MCF 10A (cell line): ENCODE results near the gene PGGHG. TPM values are rescaled to one million over a fixed set of nuclear protein-coding genes. Genes with fewer than 3 reads are reported as not detected.

Experiments used
- BruUV-seq: library from RNA; stranded (reverse); fragments of 400-500 nt; replicated peaks from 2 replicates; lab custom pipeline; 2021; lab: Mats Ljungman, UMichigan
- CTCF ChIA-PET: fragments of 300-600 bp; sonication (Branson Sonifier 250); formaldehyde crosslinking; extraction: SDS; loops from one replicate; lab custom pipeline; 2021; ENCODE audit warnings: antibody characterized with exemption, inconsistent platforms; lab: Yijun Ruan, JAX
- POLR2A ChIA-PET: fragments of 300-600, 350-650 bp; sonication (Branson Sonifier 250); formaldehyde crosslinking; extraction: SDS; loops from one replicate; lab custom pipeline; 2020; ENCODE audit warnings: antibody characterized with exemption, inconsistent platforms; lab: Yijun Ruan, JAX
- DNase-seq: peaks from one replicate; pipeline ENCODE4 v3.0.0-alpha.2; 2018; ENCODE audit not compliant: unreplicated experiment
- H3K27ac Mint-ChIP-seq: one replicate; pipeline ENCODE4 v1.8.0; 2022; ENCODE audit warnings: mild to moderate bottlenecking, low read depth, mixed read lengths; ENCODE audit not compliant: unreplicated experiment
- H3K27me3 Mint-ChIP-seq: one replicate; pipeline ENCODE4 v1.8.0; 2022; ENCODE audit warnings: mixed read lengths; ENCODE audit not compliant: insufficient read depth, unreplicated experiment
- H3K36me3 Mint-ChIP-seq: one replicate; pipeline ENCODE4 v1.8.0; 2022; ENCODE audit warnings: mild to moderate bottlenecking, moderate library complexity, mixed read lengths; ENCODE audit not compliant: insufficient read depth, unreplicated experiment
- H3K4me1 Mint-ChIP-seq: one replicate; pipeline ENCODE4 v1.8.0; 2022; ENCODE audit warnings: mixed read lengths; ENCODE audit not compliant: insufficient read depth, unreplicated experiment
- H3K4me3 Mint-ChIP-seq: one replicate; pipeline ENCODE4 v1.8.0; 2022; ENCODE audit warnings: mild to moderate bottlenecking, moderate library complexity, mixed read lengths; ENCODE audit not compliant: unreplicated experiment
- H3K9me3 Mint-ChIP-seq: one replicate; pipeline ENCODE4 v1.8.0; 2022; ENCODE audit warnings: mixed read lengths; ENCODE audit not compliant: unreplicated experiment
- intact Hi-C: fragments of 100-400 bp; cut with micrococcal nuclease; formaldehyde crosslinking; loops from 2 replicates; pipeline ENCODE4 v1.14.1; 2022
- total RNA-seq: library from RNA; stranded (reverse); gene quantifications from 2 replicates; pipeline ENCODE4 v1.2.3, GENCODE V29; 2022
- TF ChIP-seq, protein P1 (sequence below): fragments of 200-600 bp; IDR thresholded peaks from one replicate; pipeline ENCODE4 v1.8.0; 2022; ENCODE audit warnings: antibody characterized with exemption, mild to moderate bottlenecking; ENCODE audit not compliant: unreplicated experiment

PGGHG gene
- total RNA-seq, 1 experiment from 2014 or later, result 6.3 TPM

DNA sequence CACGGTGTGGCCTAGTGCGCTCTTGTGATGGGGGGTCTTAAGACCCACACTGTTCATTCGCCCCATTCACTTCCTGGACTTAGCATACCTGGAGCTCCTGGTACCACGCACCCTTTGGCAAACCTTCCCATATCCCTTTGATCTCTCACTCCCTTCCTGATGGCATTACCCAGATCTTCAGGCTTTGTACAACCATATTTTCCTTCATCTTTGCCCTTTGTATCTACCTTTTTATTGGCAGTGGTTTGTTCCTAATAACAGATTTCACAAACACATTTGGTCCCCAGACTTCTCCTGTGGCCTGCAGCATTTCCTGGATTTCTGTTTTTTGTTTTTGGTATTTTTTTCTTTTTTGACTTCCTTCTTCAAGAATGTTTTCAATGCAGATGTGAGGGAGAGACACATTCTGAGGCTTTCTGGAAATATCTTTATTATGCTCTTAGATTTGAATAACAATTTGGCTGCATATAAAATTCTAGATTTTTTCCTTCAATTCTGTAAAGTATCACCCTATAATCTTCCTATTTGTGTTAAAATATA lies 47.8 kb downstream of the PGGHG start:
- Mint-ChIP-seq H3K27me3 (peaks cover 17% of the 10 kb centered on the region), H3K27ac (no peak overlapping the region), H3K36me3 (no peaks in the 10 kb centered on the region), H3K4me3 (no peak overlapping the region), H3K9me3 (no peaks in the 10 kb centered on the region), H3K4me1 (no peaks in the 10 kb centered on the region)
- TF ChIP-seq, protein P1, sequence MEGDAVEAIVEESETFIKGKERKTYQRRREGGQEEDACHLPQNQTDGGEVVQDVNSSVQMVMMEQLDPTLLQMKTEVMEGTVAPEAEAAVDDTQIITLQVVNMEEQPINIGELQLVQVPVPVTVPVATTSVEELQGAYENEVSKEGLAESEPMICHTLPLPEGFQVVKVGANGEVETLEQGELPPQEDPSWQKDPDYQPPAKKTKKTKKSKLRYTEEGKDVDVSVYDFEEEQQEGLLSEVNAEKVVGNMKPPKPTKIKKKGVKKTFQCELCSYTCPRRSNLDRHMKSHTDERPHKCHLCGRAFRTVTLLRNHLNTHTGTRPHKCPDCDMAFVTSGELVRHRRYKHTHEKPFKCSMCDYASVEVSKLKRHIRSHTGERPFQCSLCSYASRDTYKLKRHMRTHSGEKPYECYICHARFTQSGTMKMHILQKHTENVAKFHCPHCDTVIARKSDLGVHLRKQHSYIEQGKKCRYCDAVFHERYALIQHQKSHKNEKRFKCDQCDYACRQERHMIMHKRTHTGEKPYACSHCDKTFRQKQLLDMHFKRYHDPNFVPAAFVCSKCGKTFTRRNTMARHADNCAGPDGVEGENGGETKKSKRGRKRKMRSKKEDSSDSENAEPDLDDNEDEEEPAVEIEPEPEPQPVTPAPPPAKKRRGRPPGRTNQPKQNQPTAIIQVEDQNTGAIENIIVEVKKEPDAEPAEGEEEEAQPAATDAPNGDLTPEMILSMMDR, result no peak
- intact Hi-C loops, result no loop called here
- BruUV-seq, result no TSS peak
- CTCF ChIA-PET, result interaction anchor here (0.6 kb wide), 1 partner anchor 19 kb away, joined by 3 read pairs; no protein-coding TSS in a partner anchor
- POLR2A ChIA-PET, result no interaction called here
- DNase-seq, result no peak

DNA sequence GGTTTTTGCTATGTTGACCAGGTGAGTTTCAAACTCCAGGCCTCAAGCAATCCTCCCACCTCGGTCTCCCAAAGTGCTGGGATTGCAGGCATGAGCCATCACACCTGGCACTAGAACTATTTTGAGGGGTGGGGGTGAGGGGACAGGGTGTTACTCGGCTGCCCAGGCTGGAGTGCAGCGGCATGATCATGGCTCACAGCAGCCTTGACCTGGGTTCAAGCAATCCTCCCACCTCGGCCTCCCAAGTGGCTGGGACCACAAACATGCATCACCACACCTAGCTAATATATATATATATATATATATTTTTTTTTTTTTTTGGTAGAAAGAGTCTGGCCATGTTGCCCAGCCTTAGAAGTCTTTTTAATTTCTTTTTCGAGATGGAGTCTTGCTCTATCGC lies 48.8 kb downstream of the PGGHG start:
- ChIA-PET CTCF (interaction anchor here (0.6 kb wide), 1 partner anchor 20 kb away, joined by 3 read pairs; no protein-coding TSS in a partner anchor), POLR2A (no interaction called here)
- no TSS peak for BruUV-seq
- H3K27ac Mint-ChIP-seq, result no peak overlapping the region
- H3K9me3 Mint-ChIP-seq, result no peaks in the 10 kb centered on the region
- peaks cover 20% of the 10 kb centered on the region for H3K27me3 Mint-ChIP-seq
- intact Hi-C loops, result no loop called here
- no peak overlapping the region for H3K4me3 Mint-ChIP-seq
- H3K36me3 Mint-ChIP-seq, result no peaks in the 10 kb centered on the region
- TF ChIP-seq, protein P1, result no peak
- DNase-seq, result no peak
- no peaks in the 10 kb centered on the region for H3K4me1 Mint-ChIP-seq

DNA sequence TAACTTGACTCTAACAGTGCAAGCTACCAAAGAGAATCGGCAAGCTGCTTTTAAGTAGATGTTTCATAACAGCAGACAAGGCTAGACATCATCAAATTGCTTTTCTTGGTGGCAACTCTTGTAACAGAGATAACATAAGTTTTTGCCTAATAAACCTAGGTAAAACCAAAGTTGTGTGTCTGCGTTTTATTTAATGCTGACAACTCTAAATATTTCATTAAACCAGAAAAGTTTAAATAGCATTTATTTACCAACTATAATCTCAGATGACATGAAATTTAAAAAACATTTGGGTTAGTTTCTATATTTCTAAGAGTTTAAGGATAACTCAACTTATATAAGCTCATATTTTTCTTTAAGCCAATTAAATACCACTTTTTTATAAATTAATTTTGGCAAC lies 51.0 kb downstream of the PGGHG start:
- ChIA-PET CTCF (interaction anchor here (0.5 to 1.4 kb wide), 10 partner anchors 11 to 408 kb away, joined by 3 to 7 read pairs (median 3); no protein-coding TSS in a partner anchor), POLR2A (interaction anchor here (0.9 to 2.2 kb wide), 2 partner anchors 15 to 31 kb away, joined by 5 to 10 read pairs; no protein-coding TSS in a partner anchor)
- H3K4me3 Mint-ChIP-seq, result no peak overlapping the region
- TF ChIP-seq, protein P1, result no peak
- H3K27me3 Mint-ChIP-seq, result peaks cover 20% of the 10 kb centered on the region
- H3K27ac Mint-ChIP-seq, result no peak overlapping the region
- H3K36me3 Mint-ChIP-seq, result no peaks in the 10 kb centered on the region
- intact Hi-C loops, result no loop called here
- H3K4me1 Mint-ChIP-seq, result no peaks in the 10 kb centered on the region
- no TSS peak for BruUV-seq
- no peak for DNase-seq
- H3K9me3 Mint-ChIP-seq, result no peaks in the 10 kb centered on the region

DNA sequence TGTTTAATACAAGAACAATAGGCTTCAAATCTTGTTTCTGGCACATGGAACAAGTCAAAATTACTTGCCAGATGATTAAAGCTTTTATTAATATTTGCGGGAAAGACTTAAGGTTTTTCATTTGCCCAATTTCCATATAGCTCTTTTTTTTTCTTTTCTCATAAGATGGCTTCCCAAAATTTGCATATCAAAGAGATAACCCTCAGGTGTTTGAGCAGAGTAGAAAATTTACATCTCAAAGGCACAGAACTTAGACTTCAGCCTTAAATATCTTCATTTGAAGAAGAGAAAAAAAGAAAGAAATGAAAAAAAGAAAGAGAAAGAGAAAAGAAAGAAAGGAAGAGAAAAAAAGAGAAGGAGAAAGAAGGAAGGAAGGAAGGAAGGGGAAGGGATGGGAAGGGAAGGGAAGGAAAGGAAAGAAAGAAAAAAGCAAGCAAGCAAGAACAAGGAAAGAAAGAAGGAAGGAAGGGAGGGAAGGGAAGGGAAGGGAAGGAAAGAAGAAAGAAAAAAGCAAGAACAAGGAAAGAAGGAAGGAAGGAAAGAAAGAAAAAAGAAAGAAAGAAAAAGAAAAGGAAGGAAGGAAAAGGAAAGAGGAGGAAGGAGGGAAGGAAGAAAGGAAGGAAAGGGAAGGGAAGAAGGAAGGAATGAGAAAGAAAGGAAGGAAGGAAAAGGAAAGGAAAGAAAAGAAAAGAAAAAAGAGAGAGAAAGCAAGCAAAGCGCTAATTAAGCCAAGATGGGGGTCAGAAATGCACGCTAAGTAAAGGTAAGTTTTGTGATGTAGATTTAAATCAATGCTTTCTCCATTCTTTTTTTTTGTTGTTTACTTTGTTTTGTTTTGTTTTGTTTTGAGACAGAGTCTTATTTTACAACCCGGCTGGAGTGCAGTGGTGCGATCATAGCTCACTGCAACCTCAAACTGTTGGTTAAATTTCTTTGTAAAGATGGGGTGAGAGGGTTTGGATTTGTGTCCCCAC lies 51.9 kb downstream of the PGGHG start:
- Mint-ChIP-seq H3K9me3 (no peaks in the 10 kb centered on the region), H3K4me3 (no peak overlapping the region), H3K4me1 (no peaks in the 10 kb centered on the region), H3K27ac (no peak overlapping the region), H3K27me3 (peaks cover 20% of the 10 kb centered on the region), H3K36me3 (no peaks in the 10 kb centered on the region)
- POLR2A ChIA-PET, result interaction anchor here (0.7 to 2.2 kb wide), 2 partner anchors 14 to 104 kb away, joined by 3 to 10 read pairs; no protein-coding TSS in a partner anchor
- BruUV-seq, result no TSS peak
- DNase-seq, result no peak
- TF ChIP-seq, protein P1, result no peak
- intact Hi-C loops, result no loop called here
- CTCF ChIA-PET, result interaction anchor here (0.6 to 1.4 kb wide), 7 partner anchors 12 to 407 kb away, joined by 3 to 7 read pairs (median 3); no protein-coding TSS in a partner anchor
